Urothelium cell line (cell line): ENCODE measurements around the gene SURF6.

Experiments
- DNase-seq: peaks from one replicate; pipeline ENCODE4 v3.0.0; 2011; ENCODE audit warnings: low spot score, mixed read lengths
- FAIRE-seq: peaks from 2 replicates; lab custom pipeline; 2011; peaks lifted over from hg19 to GRCh38; lab: Jason Lieb, UNC

Gene SURF6

DNA sequence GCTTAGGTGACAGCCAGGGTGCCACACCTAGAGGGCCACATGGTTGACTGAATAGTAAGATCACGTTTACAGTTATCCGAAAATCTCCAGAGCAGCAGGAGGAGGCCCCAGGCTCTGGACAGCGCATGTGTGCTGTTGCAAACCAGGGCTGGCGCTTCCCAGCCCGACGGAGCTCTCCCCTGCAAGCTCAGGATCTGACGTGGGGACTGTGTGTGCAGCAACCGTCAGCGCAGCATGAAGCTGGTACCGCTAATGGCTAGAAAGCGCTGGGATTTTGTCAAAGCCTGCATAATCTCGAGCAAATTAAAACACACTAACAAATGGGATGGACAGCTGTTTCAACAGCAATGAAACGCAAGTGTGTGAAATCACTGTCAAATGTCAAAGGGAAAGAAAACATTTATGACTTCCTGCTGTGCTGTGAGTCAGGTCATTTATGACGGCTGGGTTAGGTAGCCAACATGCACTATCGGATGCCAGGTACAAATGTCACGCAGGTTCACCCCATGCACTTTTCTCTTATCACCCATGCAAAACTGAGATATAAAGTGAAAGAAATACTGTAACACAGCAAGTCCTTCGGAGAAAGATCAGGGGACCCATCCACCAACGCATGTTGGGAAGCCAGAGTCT lies 32.4 kb upstream of the SURF6 start:
- FAIRE-seq (no peak), DNase-seq (no peak)

DNA sequence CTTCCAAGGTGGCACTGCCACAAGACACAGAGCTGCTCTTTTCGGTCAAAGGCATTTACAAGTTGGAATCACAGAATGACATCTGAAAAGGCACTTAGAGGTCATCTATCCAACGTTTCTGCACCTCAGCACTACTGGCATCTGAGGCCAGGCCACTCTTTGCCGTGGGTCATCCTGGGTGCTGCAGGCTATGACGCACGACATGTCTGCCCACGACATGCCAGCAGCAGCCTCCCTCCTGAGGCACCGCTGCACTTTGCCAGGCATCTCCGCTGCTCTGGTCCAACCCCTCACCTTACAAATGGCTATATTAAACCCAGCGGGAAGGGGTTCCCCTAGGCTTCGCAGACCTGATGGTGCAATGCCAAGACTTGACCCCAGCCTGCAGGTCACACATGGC lies 31.8 kb upstream of the SURF6 start:
- no peak for DNase-seq
- no peak for FAIRE-seq

DNA sequence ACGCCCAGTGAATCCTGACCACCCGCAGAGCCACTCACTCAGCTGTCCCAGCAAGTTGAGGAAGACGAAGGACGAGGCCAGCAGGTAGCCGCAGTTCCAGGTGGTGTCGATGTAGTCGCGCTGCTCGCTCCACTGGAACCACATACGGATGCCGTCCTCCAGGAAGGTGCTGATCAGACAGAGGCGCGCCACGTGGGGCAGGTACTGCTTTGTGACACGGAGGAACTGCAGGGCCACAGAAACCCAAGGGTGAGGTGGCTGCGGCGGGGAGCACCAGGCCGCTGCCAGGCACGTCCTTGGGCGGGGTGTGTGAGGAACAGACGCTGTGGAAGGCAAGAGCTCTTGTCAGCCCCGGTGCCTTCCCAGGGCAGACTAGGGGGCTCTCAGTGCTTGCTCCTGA lies 31.2 kb upstream of the SURF6 start:
- no peak for DNase-seq
- FAIRE-seq, result no peak

DNA sequence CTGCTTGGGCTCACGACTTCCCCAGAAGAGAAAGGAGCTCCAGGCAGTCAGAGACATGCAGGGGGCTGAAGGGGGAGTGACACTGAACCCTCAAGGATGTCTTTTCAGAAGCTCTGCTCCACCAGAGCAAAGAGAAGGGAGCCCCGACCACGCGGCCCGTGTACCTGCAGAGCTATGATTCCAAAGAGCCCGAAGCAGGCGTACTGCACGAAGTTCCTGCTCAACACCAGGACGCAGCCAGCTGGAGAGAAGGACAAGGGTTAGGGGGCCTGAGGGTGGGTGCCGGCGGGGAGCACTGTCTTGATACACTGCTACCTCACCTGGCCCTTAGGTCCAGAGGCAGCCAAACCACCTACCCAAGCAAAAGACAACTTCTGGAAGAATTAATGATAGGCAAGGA lies 30.4 kb upstream of the SURF6 start:
- no peak for DNase-seq
- no peak for FAIRE-seq

DNA sequence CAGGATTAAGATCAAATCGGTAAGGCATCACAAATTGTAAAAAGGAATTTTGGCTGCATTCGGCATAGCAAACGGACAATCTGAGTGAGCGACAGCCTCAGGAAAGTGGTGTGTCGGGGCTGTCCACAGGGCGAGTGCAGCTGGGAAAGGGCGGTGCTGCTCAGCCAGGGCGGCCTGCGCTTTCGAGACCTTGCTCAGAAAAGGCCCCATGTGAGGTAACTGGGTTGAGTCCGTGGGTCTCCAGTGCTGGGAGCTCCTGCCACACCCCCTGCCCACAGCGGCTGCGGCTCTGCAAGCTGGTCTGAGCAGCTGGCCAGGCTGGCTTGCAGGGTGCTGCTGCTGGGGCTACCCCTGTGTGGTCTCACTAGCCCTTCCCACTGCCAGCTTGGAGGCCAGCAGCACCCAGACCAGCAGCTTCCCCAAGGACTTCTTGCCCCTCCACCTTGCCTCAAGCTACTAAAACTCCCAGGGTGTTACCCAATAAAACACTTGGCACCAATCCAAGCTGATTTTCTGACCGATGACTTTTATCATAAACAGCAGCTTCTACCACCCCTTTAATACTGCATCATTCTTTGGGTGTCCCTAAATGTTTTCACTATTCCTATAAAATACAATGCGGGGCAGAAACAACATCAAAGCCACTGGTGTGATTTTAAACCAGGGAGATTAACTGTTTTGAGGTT lies 26.5 kb upstream of the SURF6 start:
- FAIRE-seq, result no peak

DNA sequence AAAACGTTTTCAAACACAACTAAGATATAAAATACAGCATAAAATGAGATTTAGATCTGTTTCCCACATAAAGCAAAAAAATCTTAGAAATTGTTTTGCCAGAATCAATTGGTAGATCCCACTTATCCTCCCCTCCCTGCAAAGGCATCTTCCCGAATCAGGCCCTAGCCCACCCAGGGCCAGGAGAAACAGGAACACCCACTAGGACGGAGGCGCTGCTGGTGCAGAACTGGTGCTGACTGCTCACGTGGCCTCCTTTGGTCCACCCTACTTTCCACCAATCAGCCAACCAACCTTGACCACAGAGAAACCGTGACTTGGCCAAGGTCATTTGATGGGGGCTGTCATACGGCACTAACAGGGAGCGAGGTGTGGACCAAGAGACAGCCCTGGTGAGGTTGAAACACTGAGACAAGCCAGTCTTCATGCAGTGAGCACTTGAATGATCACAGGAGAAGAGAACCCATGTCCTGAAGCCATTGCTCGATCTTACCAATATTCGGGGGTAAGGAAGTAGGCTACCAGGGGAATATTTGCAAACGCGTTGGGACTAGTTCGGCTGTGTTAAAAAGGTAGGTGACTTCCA lies 25.6 kb upstream of the SURF6 start:
- FAIRE-seq, result no peak
- no peak for DNase-seq

More for the DNA sequence above, 26.5 kb upstream of the SURF6 start:
- no peak for DNase-seq

DNA sequence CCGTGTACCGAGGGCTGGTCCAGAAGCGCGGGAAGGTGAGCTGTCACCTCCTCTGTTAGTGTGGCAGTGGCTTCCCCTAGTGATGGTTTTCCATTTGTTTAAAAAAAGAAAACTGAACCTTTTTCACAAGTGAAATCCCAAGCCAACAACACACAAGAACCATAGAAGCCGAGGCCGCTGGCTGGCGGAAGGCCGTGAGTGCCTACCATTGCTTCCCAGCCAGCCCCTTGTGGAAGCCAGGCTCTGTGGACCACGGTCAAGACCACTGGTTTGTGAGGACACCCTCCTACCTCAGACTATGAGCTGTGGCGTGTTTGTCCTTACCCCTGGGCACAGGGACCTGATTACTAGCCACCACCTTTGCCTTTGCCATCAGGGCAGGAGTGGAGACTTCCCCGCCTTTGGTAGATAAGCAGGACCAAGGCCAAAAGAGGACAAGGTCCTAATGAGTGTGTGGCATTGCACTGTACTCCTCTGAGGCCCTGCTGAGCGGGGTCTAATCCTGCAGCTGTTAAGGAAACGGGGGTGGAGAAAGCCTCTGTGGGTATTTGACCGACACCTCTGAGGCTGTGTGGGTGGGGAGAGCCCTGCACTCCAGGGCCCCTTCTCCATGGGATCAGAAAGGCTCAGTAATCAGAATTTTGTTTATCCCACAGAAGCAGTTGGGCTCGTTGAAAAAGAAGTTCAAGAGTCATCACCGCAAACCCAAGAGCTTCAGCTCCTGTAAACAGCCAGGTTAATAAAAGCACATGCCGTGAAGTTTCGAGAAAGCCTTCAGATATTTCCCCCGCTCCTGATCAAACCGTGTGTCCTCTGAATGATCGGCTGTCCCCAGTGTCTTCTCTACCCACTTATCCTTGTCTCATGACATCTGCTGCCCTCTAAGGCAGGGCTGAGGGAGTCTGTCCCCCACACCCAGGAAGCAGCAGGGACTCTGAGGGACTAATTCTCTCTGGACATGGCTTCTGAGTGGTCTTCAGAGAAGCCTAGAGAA lies 24.7 kb upstream of the SURF6 start:
- FAIRE-seq (no peak), DNase-seq (no peak)

DNA sequence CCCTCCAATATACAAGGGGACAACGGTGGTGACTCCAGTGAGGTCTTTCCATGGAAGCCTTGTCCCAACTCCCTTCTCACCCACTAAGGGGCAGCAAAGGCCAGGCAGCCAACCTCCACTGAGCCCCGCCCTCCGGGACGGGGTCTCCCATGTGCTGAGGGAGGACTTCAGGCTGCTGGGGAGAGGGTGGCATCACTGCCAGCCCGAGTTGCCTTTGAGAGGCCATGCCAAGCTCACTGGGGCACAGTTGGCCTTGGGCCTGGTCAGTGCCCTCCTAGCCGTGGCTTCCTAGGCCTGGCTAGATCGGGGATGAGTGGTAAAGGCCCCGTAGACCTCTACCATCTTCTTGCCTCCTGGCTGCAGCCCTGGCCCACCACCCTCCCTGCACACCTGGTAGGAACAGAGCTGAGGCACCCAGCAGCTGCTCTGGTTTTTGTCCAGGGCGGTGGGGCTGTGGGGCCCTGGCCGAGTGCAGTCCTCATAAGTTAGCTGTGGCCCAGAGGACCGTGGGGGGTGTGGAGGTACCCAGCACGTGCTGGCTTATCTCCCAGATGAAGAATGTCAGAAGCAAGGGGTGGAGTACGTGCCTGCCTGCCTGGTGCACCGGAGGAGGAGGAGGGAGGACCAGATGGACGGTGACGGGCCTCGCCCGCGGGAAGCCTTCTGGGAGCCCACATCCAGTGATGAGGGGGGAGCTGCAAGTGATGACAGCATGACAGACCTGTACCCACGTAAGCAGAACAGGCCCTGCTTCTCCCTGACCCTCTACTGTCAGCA lies 23.6 kb upstream of the SURF6 start:
- DNase-seq (no peak), FAIRE-seq (no peak)

DNA sequence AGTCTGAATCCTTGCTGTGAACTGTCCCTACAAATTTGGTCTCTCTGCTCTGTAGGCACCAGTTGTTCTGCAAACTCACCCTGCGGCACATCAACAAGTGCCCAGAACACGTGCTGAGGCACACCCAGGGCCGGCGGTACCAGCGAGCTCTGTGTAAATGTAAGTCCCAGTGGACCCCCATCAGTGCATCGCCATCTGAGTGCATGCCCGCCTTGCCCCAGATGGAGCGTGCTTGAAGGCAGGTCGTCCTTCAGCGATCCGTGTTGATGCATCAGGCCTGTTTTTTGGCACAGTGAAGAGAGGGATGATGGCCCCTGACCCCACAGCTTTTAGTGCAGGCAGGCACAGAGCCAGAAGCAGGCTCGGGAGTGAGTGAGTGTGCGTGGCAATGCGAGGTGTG lies 21.7 kb upstream of the SURF6 start:
- FAIRE-seq (no peak), DNase-seq (no peak)

DNA sequence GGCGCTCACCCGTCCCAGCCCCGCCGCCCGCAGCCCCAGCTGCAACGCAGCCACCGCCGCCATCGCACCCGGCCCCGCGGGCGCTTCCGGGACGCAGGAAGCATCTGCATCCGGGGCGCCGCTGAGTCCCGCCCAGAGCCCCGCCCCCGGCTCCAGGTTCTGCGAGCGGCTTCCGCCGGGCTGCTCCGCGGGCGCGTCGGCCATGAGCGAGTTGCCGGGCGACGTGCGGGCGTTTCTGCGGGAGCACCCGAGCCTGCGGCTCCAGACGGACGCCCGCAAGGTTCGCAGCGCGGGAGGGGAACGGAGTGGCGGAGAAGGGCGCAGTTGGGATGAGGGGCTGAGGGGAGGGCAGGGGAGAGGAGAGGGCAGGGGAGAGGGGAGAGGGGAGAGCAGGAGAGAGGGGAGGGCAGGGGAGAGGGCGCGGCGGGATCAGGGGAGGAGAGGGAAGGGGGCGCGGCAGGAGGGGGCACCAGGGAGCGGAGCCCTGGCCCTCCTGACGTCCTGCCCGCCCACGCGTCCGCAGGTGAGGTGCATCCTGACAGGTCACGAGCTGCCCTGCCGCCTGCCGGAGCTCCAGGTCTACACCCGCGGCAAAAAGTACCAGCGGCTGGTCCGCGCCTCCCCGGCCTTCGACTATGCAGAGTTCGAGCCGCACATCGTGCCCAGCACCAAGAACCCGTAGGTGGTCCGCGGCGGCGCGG lies 20.6 kb upstream of the SURF6 start, which contains the start of the genes SURF1 and SURF2:
Gene SURF1 (minus strand): TSS at position 97 of the 701 bp plus-strand sequence. CDS start 34 bp downstream, at position 63.
Gene SURF2 (plus strand): TSS at position 160 of the 701 bp plus-strand sequence. CDS start 43 bp downstream, at position 203.
- DNase-seq (peak; percentile 93), FAIRE-seq (no peak)

DNA sequence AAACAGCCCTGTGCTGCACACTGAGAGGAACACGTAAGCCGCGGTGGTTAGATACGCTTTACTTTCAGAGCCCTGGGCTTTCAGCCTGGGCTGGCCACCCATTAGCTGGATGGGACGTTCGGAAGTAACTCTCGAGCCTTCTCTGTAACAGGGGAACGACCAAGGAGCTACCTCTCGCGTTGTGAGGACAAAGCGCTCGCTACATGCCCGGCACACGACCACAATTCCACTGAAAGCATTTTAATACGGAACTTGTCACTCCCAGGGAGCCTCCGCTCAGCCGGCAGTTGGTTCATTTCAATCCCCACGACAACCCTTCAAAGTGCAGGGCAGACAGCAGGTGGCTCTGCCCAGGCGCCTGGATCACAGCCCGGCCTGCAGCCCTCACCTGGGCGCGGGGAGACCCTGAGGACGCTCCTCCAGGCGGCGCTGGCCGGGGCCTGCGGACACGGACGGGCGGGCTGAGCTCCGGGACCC lies 19.9 kb upstream of the SURF6 start:
- no peak for DNase-seq

DNA sequence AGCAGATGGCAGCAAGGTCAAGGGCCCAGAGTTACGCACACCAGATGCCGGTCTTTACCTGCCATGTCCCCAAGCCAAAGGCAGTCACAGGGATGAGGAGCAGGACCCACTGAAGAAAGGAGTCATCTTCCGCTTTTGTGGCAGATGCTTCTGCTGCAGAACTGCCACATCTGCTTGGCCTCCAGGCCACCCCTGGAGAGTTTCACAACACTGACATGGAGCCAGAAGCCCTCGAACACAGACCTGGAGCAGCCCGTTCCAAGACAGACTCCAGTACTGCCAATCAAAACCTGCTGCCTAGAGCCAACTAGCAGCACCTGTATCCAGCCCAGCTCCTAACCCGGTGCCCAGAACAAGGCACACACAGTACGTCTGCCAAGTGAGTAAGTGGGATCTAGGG lies 18.8 kb upstream of the SURF6 start:
- DNase-seq (no peak), FAIRE-seq (no peak)

More for the DNA sequence above, 19.9 kb upstream of the SURF6 start:
- no peak for FAIRE-seq

DNA sequence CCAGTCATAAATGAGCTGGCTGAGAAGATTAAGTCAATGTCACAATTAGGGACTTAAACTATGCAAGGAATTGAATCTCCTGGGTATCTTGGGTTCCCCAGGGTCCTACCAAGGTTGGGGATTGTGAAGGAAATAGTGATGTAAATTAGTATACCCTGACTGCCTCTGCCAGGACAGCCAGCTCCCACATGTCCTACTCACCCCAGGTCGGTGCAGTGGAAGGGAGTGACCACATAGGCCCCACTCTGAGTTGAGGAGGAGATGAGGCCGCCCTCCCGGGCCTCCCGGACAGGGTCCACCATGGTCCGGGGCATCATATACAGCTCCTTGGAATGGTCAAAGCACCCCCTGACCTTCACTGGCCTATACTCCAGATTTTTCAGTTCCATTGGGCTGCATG lies 17.6 kb upstream of the SURF6 start:
- FAIRE-seq (no peak), DNase-seq (no peak)

DNA sequence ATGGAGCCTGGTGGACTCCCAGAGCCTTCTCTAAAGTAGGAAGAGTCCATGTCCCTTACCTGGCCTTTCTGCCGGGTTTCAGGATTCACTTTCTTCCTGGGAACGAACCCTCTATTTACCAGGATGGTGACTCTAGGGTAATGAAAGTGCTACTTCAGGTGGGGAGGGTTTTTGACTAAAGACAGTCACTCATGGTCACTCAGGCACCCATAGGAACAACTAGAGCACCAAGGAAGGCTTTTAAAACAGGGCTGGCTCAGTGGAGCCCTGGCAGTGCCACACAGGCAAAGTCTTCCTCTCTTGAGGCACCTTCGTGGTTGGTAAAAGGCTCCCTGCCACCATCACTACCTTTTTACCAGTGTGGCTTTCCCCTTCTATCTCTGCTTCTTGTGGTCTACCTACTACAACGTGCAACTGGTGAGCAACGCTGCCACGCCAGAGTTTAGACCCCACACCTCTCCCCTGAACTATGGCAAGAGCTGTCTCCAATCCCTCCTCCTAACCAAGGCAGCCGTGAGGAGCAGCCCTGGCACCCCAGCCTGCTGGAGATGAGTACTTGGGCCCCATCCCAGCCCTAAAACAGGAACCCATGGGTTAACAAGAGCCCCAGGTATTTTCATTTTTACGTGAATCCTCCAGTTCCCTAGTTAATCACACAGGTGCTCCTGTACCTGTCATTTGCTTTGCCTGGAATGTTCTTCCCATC lies 16.8 kb upstream of the SURF6 start:
- FAIRE-seq (no peak), DNase-seq (no peak)

DNA sequence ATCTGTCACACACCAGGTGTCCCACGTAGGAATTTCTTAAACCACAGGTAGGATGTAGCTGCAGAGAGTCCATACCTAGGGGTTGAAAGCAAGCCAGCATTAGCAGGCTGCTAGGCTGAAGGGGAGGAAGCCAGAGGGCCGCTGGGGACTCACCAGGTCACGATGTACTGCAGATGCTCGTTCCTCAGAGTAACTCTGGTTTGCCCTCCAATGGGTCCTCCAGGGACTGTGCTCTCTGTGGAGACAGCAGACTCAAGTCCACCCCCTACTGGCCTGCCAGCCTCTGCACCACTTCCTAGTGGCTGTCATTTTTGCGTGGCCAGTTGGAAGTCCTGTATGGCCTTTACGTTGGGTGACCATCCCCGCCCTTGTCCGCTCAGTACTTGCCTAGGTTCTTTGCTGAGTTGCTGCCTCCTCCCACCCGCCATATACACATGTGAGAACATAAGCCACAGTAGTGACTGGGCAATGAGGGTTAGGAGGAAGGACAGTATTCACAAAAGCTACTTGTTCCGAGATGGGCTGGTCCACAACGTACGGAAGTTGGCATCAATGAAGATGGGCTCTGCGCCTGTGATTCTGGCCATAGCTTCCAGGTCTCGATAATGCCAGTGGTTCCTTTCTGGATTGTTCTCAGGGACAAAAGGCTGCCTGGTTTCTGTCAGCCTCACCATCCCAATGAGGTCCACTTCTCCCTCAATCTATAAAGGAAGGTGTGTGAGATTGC lies 16.1 kb upstream of the SURF6 start:
- peak; percentile 55 for DNase-seq

DNA sequence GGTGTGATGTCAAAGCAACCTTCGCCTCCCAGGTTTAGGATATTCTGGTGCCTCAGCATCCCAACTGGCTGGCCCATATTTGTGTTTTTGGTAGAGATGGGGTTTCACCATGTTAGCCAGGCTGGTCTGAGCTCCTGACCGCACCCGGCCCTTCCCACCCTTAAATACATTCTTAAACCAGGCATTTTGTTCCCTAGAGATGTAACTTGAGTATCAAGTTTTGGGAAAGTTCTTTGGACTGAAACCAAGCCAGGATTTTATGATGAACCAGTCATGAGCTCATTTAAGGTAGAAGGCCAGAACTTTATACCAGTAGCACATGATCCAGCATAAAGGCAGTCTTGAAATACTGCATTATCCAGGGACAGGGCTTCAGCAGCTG lies 15.5 kb upstream of the SURF6 start:
- no peak for FAIRE-seq
- no peak for DNase-seq

More for the DNA sequence above, 16.1 kb upstream of the SURF6 start:
- no peak for FAIRE-seq

DNA sequence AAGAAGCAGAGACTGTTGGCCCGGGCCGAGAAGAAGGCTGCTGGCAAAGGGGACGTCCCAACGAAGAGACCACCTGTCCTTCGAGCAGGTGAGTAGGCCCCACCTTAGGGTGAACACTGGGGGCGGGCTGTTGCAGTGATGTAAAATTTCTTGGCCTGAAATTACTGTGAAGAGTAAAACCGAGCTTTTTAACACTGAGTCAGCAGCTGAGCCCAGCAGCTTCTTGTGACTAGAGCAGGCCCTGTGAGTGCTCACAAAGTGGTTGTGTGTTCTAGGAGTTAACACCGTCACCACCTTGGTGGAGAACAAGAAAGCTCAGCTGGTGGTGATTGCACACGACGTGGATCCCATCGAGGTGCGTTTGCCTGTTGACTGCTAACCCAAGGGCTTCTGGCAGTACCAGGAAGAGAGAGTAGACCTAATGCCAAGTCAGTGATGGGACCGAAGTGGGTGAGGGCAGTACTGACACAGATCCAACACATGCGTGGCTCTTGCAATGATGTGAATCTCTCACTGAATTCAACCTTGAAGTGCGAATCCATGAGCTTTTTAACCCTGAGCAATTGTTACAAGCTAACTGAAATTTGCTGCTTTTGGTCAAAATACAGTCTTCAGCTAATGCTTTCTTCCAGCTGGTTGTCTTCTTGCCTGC lies 14.1 kb upstream of the SURF6 start:
- FAIRE-seq, result no peak

More for the DNA sequence above, 14.1 kb upstream of the SURF6 start:
- DNase-seq, result no peak
